CD14-positive monocyte (primary cell): ENCODE results near the gene CSNK1A1L. TPM values are rescaled to one million over a fixed set of nuclear protein-coding genes. Genes with fewer than 3 reads are reported as not detected.
"Not testable (repeated sequence)": the region's sequence is repeated elsewhere in the genome, so short reads cannot be mapped to it uniquely, and the experiment has no call there.

Experiments
- DNase-seq, 3 donors: peaks; one replicate each; pipeline ENCODE4 v3.0.0-alpha.2; 2011 to 2022
- H2AFZ ChIP-seq: 2 replicates; pipeline ENCODE4 v1.6.0; 2012; ENCODE audit warnings: mild to moderate bottlenecking, low read depth, low read length, inconsistent platforms; ENCODE audit not compliant: insufficient read depth, poor library complexity, severe bottlenecking
- H3K27ac ChIP-seq, 2 donors: 1 replicate in 1 of 2; 2 replicates in 1 of 2; pipeline ENCODE4 v1.5.1; 2012 to 2013; ENCODE audit warnings: low read length in 2 of 2, control low read depth in 1 of 2, inconsistent platforms in 1 of 2, low read depth in 1 of 2, mild to moderate bottlenecking in 1 of 2
- H3K27me3 ChIP-seq, 2 donors: one replicate each; pipeline versions ENCODE4 v1.6.0 to v1.6.1; 2011 to 2013; ENCODE audit warnings: low read length in 2 of 2; ENCODE audit not compliant: control insufficient read depth in 2 of 2, insufficient read depth in 2 of 2
- H3K36me3 ChIP-seq, 2 donors: replicated peaks in 1 of 2; 1 replicate in 1 of 2; 2 replicates in 1 of 2; pipeline versions ENCODE4 v1.5.1 to v1.6.1; 2012 to 2013; ENCODE audit warnings: low read length in 2 of 2, control low read depth in 1 of 2, inconsistent platforms in 1 of 2, mild to moderate bottlenecking in 1 of 2; ENCODE audit not compliant: insufficient read depth in 2 of 2, control insufficient read depth in 1 of 2
- H3K4me1 ChIP-seq, 2 donors: 1 replicate in 1 of 2; 2 replicates in 1 of 2; pipeline versions ENCODE4 v1.5.1 to v1.6.1; 2012 to 2013; ENCODE audit warnings: low read length in 2 of 2, control low read depth in 1 of 2, inconsistent platforms in 1 of 2, mild to moderate bottlenecking in 1 of 2, moderate library complexity in 1 of 2; ENCODE audit not compliant: insufficient read depth in 2 of 2, control insufficient read depth in 1 of 2
- H3K4me2 ChIP-seq: replicated peaks from 2 replicates; pipeline ENCODE3; 2012; ENCODE audit warnings: low read length, moderate library complexity, mild to moderate bottlenecking; ENCODE audit not compliant: poor library complexity, severe bottlenecking; ENCODE audit errors: extremely low read depth
- H3K4me3 ChIP-seq, 3 experiments: fragments of 200-600 bp in 1 of 3; sonication (generic) in 1 of 3; replicated peaks in 1 of 3; 1 replicate in 2 of 3; 2 replicates in 1 of 3; pipeline ENCODE4 v1.5.1; 2011 to 2013; ENCODE audit warnings: low read length in 3 of 3, mild to moderate bottlenecking in 3 of 3, control low read depth in 2 of 3, low read depth in 2 of 3, inconsistent platforms in 1 of 3, moderate library complexity in 1 of 3
- H3K79me2 ChIP-seq: 2 replicates; pipeline ENCODE4 v1.6.0; 2012; ENCODE audit warnings: mild to moderate bottlenecking, control low read depth, inconsistent platforms, low read length, moderate library complexity; ENCODE audit not compliant: insufficient read depth
- H3K9ac ChIP-seq: 2 replicates; pipeline ENCODE4 v1.6.0; 2017; ENCODE audit warnings: low read length, mild to moderate bottlenecking; ENCODE audit not compliant: insufficient read depth, poor library complexity, severe bottlenecking
- H3K9me3 ChIP-seq, 2 donors: replicated peaks in 1 of 2; 1 replicate in 1 of 2; 2 replicates in 1 of 2; pipeline versions ENCODE4 v1.5.1 to v1.6.1; 2012 to 2013; ENCODE audit warnings: low read length in 2 of 2, control low read depth in 1 of 2; ENCODE audit not compliant: control insufficient read depth in 1 of 2, insufficient read depth in 1 of 2
- H4K20me1 ChIP-seq: 2 replicates; pipeline ENCODE4 v1.6.0; 2012; ENCODE audit warnings: mild to moderate bottlenecking, low read length, control low read depth, moderate library complexity; ENCODE audit not compliant: insufficient read depth
- H3K27ac Mint-ChIP-seq, 7 donors: one replicate each; pipeline ENCODE4 v1.8.0; 2020; ENCODE audit warnings: mild to moderate bottlenecking in 7 of 7, mixed read lengths in 7 of 7, moderate library complexity in 6 of 7, inconsistent platforms in 2 of 7
- H3K27me3 Mint-ChIP-seq, 3 donors: one replicate each; pipeline ENCODE4 v1.8.0; 2021 to 2022; ENCODE audit warnings: low read depth in 3 of 3, mild to moderate bottlenecking in 3 of 3, mixed read lengths in 3 of 3, moderate library complexity in 3 of 3, inconsistent platforms in 1 of 3
- H3K36me3 Mint-ChIP-seq, 2 donors: one replicate each; pipeline ENCODE4 v1.8.0; 2020; ENCODE audit warnings: mixed read lengths in 2 of 2, inconsistent platforms in 1 of 2, mild to moderate bottlenecking in 1 of 2
- H3K4me1 Mint-ChIP-seq: one replicate; pipeline ENCODE4 v1.8.0; 2020; ENCODE audit warnings: mild to moderate bottlenecking, mixed read lengths
- H3K4me3 Mint-ChIP-seq, 2 donors: one replicate each; pipeline ENCODE4 v1.8.0; 2020; ENCODE audit warnings: mild to moderate bottlenecking in 2 of 2, mixed read lengths in 2 of 2, moderate library complexity in 1 of 2
- H3K9me3 Mint-ChIP-seq, 7 donors: one replicate each; pipeline ENCODE4 v1.8.0; 2020 to 2022; ENCODE audit warnings: mixed read lengths in 7 of 7, mild to moderate bottlenecking in 6 of 7, moderate library complexity in 6 of 7, inconsistent platforms in 2 of 7
- CTCF ChIP-seq: fragments of 200-600 bp; IDR thresholded peaks from one replicate; pipeline ENCODE4 v1.8.0; 2022; ENCODE audit warnings: antibody characterized with exemption, mild to moderate bottlenecking
- WGBS: methylation state at CpG from one replicate; pipeline ENCODE4 v1.1.5; 2013; ENCODE audit warnings: missing lambda C conversion rate; ENCODE audit not compliant: insufficient coverage; 5-methylcytosine and 5-hydroxymethylcytosine counted together
- intact Hi-C, 2 donors: fragments of 100-400 bp; cut with micrococcal nuclease; formaldehyde crosslinking; loops; one replicate each; pipeline versions ENCODE4 v1.15.0 to v1.15.1; 2023
- polyA plus RNA-seq, 3 donors: library from polyadenylated mRNA; depleted of rRNA in 1 of 3; unstranded in 2 of 3; stranded (reverse) in 1 of 3; fragments of 300-500 nt in 2 of 3; fragments of >200 nt in 1 of 3; fragmentation: Illumina TruSeq in 2 of 3; gene quantifications; 1 replicate in 2 of 3; 2 replicates in 1 of 3; pipeline ENCODE4 v1.2.3, GENCODE V29; 2012 to 2021

Gene CSNK1A1L
- polyA plus RNA-seq, 3 donors = 0.07 TPM; not detected in 2

GRCh38 chr13:37059848-37060192, 45.6 kb downstream of the CSNK1A1L start:
- no peak for DNase-seq
- H3K27me3 ChIP-seq = no peaks in the 10 kb centered on the region
- H3K36me3 ChIP-seq = peaks cover 0 to 4% of the 10 kb centered on the region in 2 donors
- peak overlapping the region; percentile 96 for H2AFZ ChIP-seq
- peaks cover 30% of the 10 kb centered on the region for H3K79me2 ChIP-seq
- H3K27ac ChIP-seq = peak overlapping the region in 1 of 2 donors; percentile 96
- H3K4me2 ChIP-seq = peak overlapping the region; percentile 88
- intact Hi-C loops = loop anchor here in 1 of 2 donors (10.0 kb wide), 1 partner anchor 55 kb away; the partner anchor contains the start of gene EXOSC8
- H3K27me3 Mint-ChIP-seq = no peaks in the 10 kb centered on the region
- H3K4me1 ChIP-seq = peaks cover 10 to 20% of the 10 kb centered on the region in 2 donors
- TF ChIP-seq CTCF = no peak
- peak overlapping the region; percentile 85 to 95 (median 94) for H3K4me3 ChIP-seq
- peak overlapping the region in 5 of 7 donors; percentile 92 to 98 (median 95) for H3K27ac Mint-ChIP-seq
- peak overlapping the region; percentile 92 to 98 for H3K4me3 Mint-ChIP-seq
- H3K9me3 Mint-ChIP-seq = peaks cover 0 to 2% (median 0%) of the 10 kb centered on the region in 7 donors
- WGBS = 71% methylated on average over 3 of the region's 10 CpGs
- H3K36me3 Mint-ChIP-seq = peaks cover 3 to 7% of the 10 kb centered on the region in 2 donors
- H3K4me1 Mint-ChIP-seq = peaks cover 23% of the 10 kb centered on the region
- peak overlapping the region; percentile 96 for H3K9ac ChIP-seq
- peaks cover 3% of the 10 kb centered on the region for H4K20me1 ChIP-seq
- H3K9me3 ChIP-seq = no peaks in the 10 kb centered on the region

GRCh38 chr13:37058910-37059847, 46.3 kb downstream of the CSNK1A1L start, which contains the start of gene SUPT20H:
SUPT20H (minus strand) TSS chr13:37059688; CDS start chr13:37051490, 8,198 bp downstream.
- DNase-seq = peak; percentile 82 to 86 (median 82)
- H3K4me1 Mint-ChIP-seq = peaks cover 22% of the 10 kb centered on the region
- peak within 1 kb of the TSS; percentile 84 to 98 (median 95) for H3K27ac Mint-ChIP-seq
- peaks cover 3 to 7% of the 10 kb centered on the region in 2 donors for H3K36me3 Mint-ChIP-seq
- H3K4me3 Mint-ChIP-seq = peak within 1 kb of the TSS; percentile 92 to 98
- peaks cover 3% of the 10 kb centered on the region for H4K20me1 ChIP-seq
- H3K27ac ChIP-seq = peak within 1 kb of the TSS; percentile 61 to 96
- peaks cover 0 to 2% (median 0%) of the 10 kb centered on the region in 7 donors for H3K9me3 Mint-ChIP-seq
- no peak for TF ChIP-seq CTCF
- H3K4me3 ChIP-seq = peak within 1 kb of the TSS; percentile 85 to 95 (median 94)
- H3K27me3 Mint-ChIP-seq = no peaks in the 10 kb centered on the region
- no peaks in the 10 kb centered on the region for H3K9me3 ChIP-seq
- H3K4me1 ChIP-seq = peaks cover 10 to 20% of the 10 kb centered on the region in 2 donors
- H2AFZ ChIP-seq = peak within 1 kb of the TSS; percentile 96
- intact Hi-C loops = loop anchor here in 1 of 2 donors (10.0 kb wide), 1 partner anchor 54 kb away; the partner anchor contains the start of gene EXOSC8
- WGBS = 1% methylated on average over 74 of the region's 75 CpGs
- H3K27me3 ChIP-seq = no peaks in the 10 kb centered on the region
- peak within 1 kb of the TSS; percentile 88 for H3K4me2 ChIP-seq
- H3K36me3 ChIP-seq = peaks cover 0 to 4% of the 10 kb centered on the region in 2 donors
- peaks cover 30% of the 10 kb centered on the region for H3K79me2 ChIP-seq
- peak within 1 kb of the TSS; percentile 96 for H3K9ac ChIP-seq

- not testable (repeated sequence) for H3K27me3 Mint-ChIP-seq, H3K27ac ChIP-seq, H3K9ac ChIP-seq, DNase-seq, H3K9me3 Mint-ChIP-seq, H3K4me3 Mint-ChIP-seq, H2AFZ ChIP-seq, H3K4me3 ChIP-seq, H3K27ac Mint-ChIP-seq, H3K4me2 ChIP-seq, H3K27me3 ChIP-seq, H3K9me3 ChIP-seq
- peaks cover 23% of the 10 kb centered on the region for H4K20me1 ChIP-seq
- WGBS = no CpG with 5 or more reads among the region's 2 CpGs
- peaks cover 55% of the 10 kb centered on the region for H3K79me2 ChIP-seq
- H3K36me3 ChIP-seq = peaks cover 0 to 12% of the 10 kb centered on the region in 2 donors
- peaks cover 27% of the 10 kb centered on the region for H3K4me1 Mint-ChIP-seq
- H3K36me3 Mint-ChIP-seq = peaks cover 10 to 22% of the 10 kb centered on the region in 2 donors
- intact Hi-C loops = loop anchor here in 1 of 2 donors (10.0 kb wide), 1 partner anchor 51 kb away; the partner anchor contains the start of gene EXOSC8
- H3K4me1 ChIP-seq = peaks cover 10 to 20% of the 10 kb centered on the region in 2 donors
Measured at GRCh38 chr13:37056228-37056627, 49.2 kb downstream of the CSNK1A1L start.
